ENCODE measurements around the gene NPL. TPM values are rescaled to one million over a fixed set of nuclear protein-coding genes. Genes with fewer than 3 reads are reported as not detected.

The NPL gene
- total RNA-seq, 1 experiment from 2014 or later: 2.4 TPM

- no peak overlapping the region for H4K8ac ChIP-seq (replicated peaks; ENCODE audit: insufficient read length, low read depth, low read length)
- H2AK5ac ChIP-seq (ENCODE audit: insufficient read length, low read length): no peak overlapping the region
- H3K9me3 ChIP-seq (ENCODE audit: control insufficient read depth, low read depth, low read length): no peaks in the 10 kb centered on the region
- no peak overlapping the region for H2BK20ac ChIP-seq (ENCODE audit: low read depth, low read length, poor library complexity, severe bottlenecking)
- no peak for TF ChIP-seq CTCF (conservative IDR thresholded peaks at IDR 0.05)
- no peak overlapping the region for H3K23ac ChIP-seq (ENCODE audit: insufficient read length, low read depth, low read length)
- H3K36me3 Mint-ChIP-seq (ENCODE audit: insufficient read depth in 1 of 3, low read depth in 3 of 3): no peaks in the 10 kb centered on the region
- H3K79me2 ChIP-seq (ENCODE audit: insufficient read depth, low read length): no peaks in the 10 kb centered on the region
- no peaks in the 10 kb centered on the region for H3K27me3 ChIP-seq (ENCODE audit: insufficient read depth, low read length)
- H3K9me3 Mint-ChIP-seq: no peaks in the 10 kb centered on the region
- no peak overlapping the region for H3K4me3 Mint-ChIP-seq
- no peak overlapping the region for H2BK120ac ChIP-seq (ENCODE audit: low read depth, low read length, poor library complexity, severe bottlenecking)
- H2BK15ac ChIP-seq (ENCODE audit: low read depth, low read length): no peak overlapping the region
- H3K23me2 ChIP-seq (ENCODE audit: insufficient read length, low read depth, low read length, poor library complexity, severe bottlenecking): no peaks in the 10 kb centered on the region
- no peak overlapping the region for H3K9ac ChIP-seq (ENCODE audit: extremely low read depth, insufficient read length, low read length)
- no peak overlapping the region for H3K27ac ChIP-seq (ENCODE audit: insufficient read length, low read depth, low read length)
- H3K56ac ChIP-seq (ENCODE audit: insufficient read length, low read depth, low read length): no peak overlapping the region
- no peak overlapping the region for H2AFZ ChIP-seq (ENCODE audit: low read length)
- H3K14ac ChIP-seq (ENCODE audit: insufficient read depth, low read length): no peak overlapping the region
- peaks cover 2% of the 10 kb centered on the region; the same call in 1 of the 2 replicates for H3K27me3 Mint-ChIP-seq (ENCODE audit: low read depth)
- H3K79me1 ChIP-seq (ENCODE audit: insufficient read depth, low read depth, low read length, poor library complexity, severe bottlenecking): no peaks in the 10 kb centered on the region
- no peak overlapping the region for H3K4ac ChIP-seq (ENCODE audit: low read depth, low read length)
- WGBS (ENCODE audit: extremely low coverage, insufficient read length, low lambda C conversion rate): no CpG with 5 or more reads among the region's 14 CpGs
- H4K20me1 ChIP-seq (ENCODE audit: control insufficient read depth, insufficient read depth, insufficient read length): no peaks in the 10 kb centered on the region
- H4K5ac ChIP-seq (ENCODE audit: insufficient read length, low read depth, low read length): no peak overlapping the region
- no peak overlapping the region for H3T11ph ChIP-seq (ENCODE audit: low read length)
- H3K4me1 ChIP-seq (ENCODE audit: insufficient read depth, low read length): no peaks in the 10 kb centered on the region
- H3K4me1 Mint-ChIP-seq: peaks cover 3% of the 10 kb centered on the region in 2 experiments; a peak in 3 of 4 replicates
- no peak overlapping the region for H2BK12ac ChIP-seq (ENCODE audit: insufficient read length, low read depth, low read length)
- no peak overlapping the region for H3K4me2 ChIP-seq (ENCODE audit: insufficient read depth, insufficient read length, low read length)
- H3K18ac ChIP-seq (ENCODE audit: insufficient read length, low read depth, low read length): no peak overlapping the region
- no peak for DNase-seq
- H3K27ac Mint-ChIP-seq: no peak overlapping the region; a peak in 1 of 7 replicates
- no peak overlapping the region for H2BK5ac ChIP-seq (ENCODE audit: insufficient read length, low read length)
- H4K91ac ChIP-seq (ENCODE audit: insufficient read length, low read depth, low read length): no peak overlapping the region
Observed at GRCh38 chr1:182752077-182752988, 37.2 kb upstream of the NPL start.
